ENCODE data around the gene SOST. TPM values are rescaled to one million over a fixed set of nuclear protein-coding genes. Genes with fewer than 3 reads are reported as not detected.

The SOST gene
- total and polyA plus RNA-seq, 2 donors (not counting 3 experiments of a cell fraction or from before 2014, with no cell fraction given) = not detected

DNA sequence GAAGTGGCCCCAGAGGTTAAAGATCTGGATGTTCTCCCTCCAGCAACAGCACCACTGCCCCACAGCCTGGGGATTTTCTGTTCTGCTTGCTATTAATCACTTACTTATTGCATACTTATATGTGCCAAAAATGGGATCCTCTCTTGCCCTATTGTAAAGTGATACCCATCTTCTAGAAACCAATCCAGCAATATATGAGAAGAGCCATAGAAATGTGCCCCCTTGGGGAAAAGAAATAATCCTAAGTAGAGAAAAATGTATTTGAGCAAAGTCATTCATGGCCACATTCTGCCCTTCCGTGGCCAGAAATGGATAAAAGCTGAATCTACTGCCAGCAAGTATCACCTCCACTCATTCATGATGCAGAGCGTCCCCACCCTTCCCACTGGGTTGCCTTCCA lies 20.9 kb downstream of the SOST start:
- Histone ChIP-seq H3K79me2 (ENCODE audit: control insufficient read depth, insufficient read depth, low read length) (no peaks in the 10 kb centered on the region), H3K4me3 (replicated peaks in 1 of 3; ENCODE audit: insufficient read depth in 1 of 3, low read depth in 1 of 3, low read length in 3 of 3) (no peak overlapping the region), H4K20me1 (replicated peaks; ENCODE audit: control insufficient read depth, extremely low read depth, insufficient read depth, low read length) (no peaks in the 10 kb centered on the region), H3K4me1 (ENCODE audit: control insufficient read depth, extremely low read depth, insufficient read depth, low read length) (no peaks in the 10 kb centered on the region), H3K27ac (ENCODE audit: insufficient read depth, low read depth, low read length) (no peak overlapping the region), H3K9ac (replicated peaks; ENCODE audit: extremely low read depth, insufficient read depth, low read length) (no peak overlapping the region), H3K27me3 (ENCODE audit: control insufficient read depth in 2 of 2, insufficient read depth in 2 of 2, low read length in 2 of 2) (peaks cover 2 to 3% of the 10 kb centered on the region in 2 experiments), H3K9me1 (replicated peaks; ENCODE audit: control insufficient read depth, extremely low read depth, insufficient read depth, low read length) (no peaks in the 10 kb centered on the region), H3K36me3 (ENCODE audit: control insufficient read depth in 2 of 2, extremely low read depth in 1 of 2, insufficient read depth in 2 of 2, low read length in 2 of 2) (no peaks in the 10 kb centered on the region), H3K4me2 (ENCODE audit: insufficient read depth, low read length) (no peak overlapping the region), H2AFZ (ENCODE audit: low read depth, low read length) (no peak overlapping the region), H3K9me3 (replicated peaks; ENCODE audit: control insufficient read depth, insufficient read depth, low read length) (no peaks in the 10 kb centered on the region)
- DNase-seq (ENCODE audit: low read depth, low spot score) = no peak
- no TSS peak for BruUV-seq (replicated peaks)
- FAIRE-seq = no peak
- TF ChIP-seq MYC (IDR thresholded peaks at IDR 0.05; ENCODE audit: low read depth, low read length) (no peak), JUN (IDR thresholded peaks at IDR 0.05; ENCODE audit: borderline replicate concordance, insufficient read depth, insufficient read length, low read depth) (no peak), FOS (IDR thresholded peaks at IDR 0.05; ENCODE audit: borderline replicate concordance, insufficient read depth, low read length) (no peak), GATA2 (IDR thresholded peaks at IDR 0.05; ENCODE audit: insufficient read depth, insufficient read length, low read depth, low read length) (no peak), EZH2 (IDR thresholded peaks at IDR 0.05; ENCODE audit: borderline replicate concordance, low read depth, low read length, severe bottlenecking) (no peak), POLR2A (IDR thresholded peaks at IDR 0.05; ENCODE audit: low read depth, low read length) (no peak), POLR2AphosphoS5 (IDR thresholded peaks at IDR 0.05; ENCODE audit: insufficient read depth, low read depth, low read length) (no peak)
- TF ChIP-seq, protein P1, sequence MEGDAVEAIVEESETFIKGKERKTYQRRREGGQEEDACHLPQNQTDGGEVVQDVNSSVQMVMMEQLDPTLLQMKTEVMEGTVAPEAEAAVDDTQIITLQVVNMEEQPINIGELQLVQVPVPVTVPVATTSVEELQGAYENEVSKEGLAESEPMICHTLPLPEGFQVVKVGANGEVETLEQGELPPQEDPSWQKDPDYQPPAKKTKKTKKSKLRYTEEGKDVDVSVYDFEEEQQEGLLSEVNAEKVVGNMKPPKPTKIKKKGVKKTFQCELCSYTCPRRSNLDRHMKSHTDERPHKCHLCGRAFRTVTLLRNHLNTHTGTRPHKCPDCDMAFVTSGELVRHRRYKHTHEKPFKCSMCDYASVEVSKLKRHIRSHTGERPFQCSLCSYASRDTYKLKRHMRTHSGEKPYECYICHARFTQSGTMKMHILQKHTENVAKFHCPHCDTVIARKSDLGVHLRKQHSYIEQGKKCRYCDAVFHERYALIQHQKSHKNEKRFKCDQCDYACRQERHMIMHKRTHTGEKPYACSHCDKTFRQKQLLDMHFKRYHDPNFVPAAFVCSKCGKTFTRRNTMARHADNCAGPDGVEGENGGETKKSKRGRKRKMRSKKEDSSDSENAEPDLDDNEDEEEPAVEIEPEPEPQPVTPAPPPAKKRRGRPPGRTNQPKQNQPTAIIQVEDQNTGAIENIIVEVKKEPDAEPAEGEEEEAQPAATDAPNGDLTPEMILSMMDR (IDR thresholded peaks at IDR 0.05; ENCODE audit: extremely low read depth in 1 of 2, insufficient read depth in 1 of 2, low read depth in 1 of 2, low read length in 2 of 2) = no peak
- TF ChIP-seq, protein P2, sequence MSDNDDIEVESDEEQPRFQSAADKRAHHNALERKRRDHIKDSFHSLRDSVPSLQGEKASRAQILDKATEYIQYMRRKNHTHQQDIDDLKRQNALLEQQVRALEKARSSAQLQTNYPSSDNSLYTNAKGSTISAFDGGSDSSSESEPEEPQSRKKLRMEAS (IDR thresholded peaks at IDR 0.05; ENCODE audit: insufficient read depth, insufficient read length) = no peak
- ChIA-PET POLR2A (no interaction called here), CTCF (interaction anchor here (1.6 kb wide), 1 partner anchor 28 kb away, joined by 4 read pairs; no protein-coding TSS in a partner anchor)
- dilution Hi-C loops (cut with MboI; ENCODE audit: extremely low pct_ligation_motif_present, low sequenced_read_pairs) = no loop called here
- intact Hi-C loops (cut with micrococcal nuclease) = no loop called here
